Liver (tissue), 3 donors: Measurements from ENCODE around the gene USP15.

ENCODE experiments used
- JUND ChIP-seq, 2 donors: IDR thresholded peaks; 2 replicates each; pipeline ENCODE4 v1.6.1; 2016; ENCODE audit warnings: antibody characterized with exemption in 2 of 2
- REST ChIP-seq: IDR thresholded peaks from 2 replicates; pipeline ENCODE4 v1.6.1; 2016; ENCODE audit warnings: antibody characterized with exemption, mild to moderate bottlenecking
- SP1 ChIP-seq: IDR thresholded peaks from 2 replicates; pipeline ENCODE4 v1.6.1; 2018; ENCODE audit warnings: antibody characterized with exemption, mild to moderate bottlenecking
- YY1 ChIP-seq: IDR thresholded peaks from 2 replicates; pipeline ENCODE4 v1.6.1; 2016; ENCODE audit warnings: antibody characterized with exemption, mild to moderate bottlenecking
- TF ChIP-seq, protein P1 (sequence below): IDR thresholded peaks from 2 replicates; pipeline ENCODE4 v1.6.1; 2016; ENCODE audit warnings: antibody characterized with exemption
- TF ChIP-seq, protein P2 (sequence below): fragments of 150-350 bp; IDR thresholded peaks from 2 replicates; pipeline ENCODE4 v1.5.1; 2017; ENCODE audit warnings: improper control_type of control experiment, low read depth, low read length; ENCODE audit not compliant: missing input control
- donor health status: healthy.
- donor health status: healthy.

- TF ChIP-seq, protein P1, sequence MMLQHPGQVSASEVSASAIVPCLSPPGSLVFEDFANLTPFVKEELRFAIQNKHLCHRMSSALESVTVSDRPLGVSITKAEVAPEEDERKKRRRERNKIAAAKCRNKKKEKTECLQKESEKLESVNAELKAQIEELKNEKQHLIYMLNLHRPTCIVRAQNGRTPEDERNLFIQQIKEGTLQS, result no peak
- TF ChIP-seq, protein P2, sequence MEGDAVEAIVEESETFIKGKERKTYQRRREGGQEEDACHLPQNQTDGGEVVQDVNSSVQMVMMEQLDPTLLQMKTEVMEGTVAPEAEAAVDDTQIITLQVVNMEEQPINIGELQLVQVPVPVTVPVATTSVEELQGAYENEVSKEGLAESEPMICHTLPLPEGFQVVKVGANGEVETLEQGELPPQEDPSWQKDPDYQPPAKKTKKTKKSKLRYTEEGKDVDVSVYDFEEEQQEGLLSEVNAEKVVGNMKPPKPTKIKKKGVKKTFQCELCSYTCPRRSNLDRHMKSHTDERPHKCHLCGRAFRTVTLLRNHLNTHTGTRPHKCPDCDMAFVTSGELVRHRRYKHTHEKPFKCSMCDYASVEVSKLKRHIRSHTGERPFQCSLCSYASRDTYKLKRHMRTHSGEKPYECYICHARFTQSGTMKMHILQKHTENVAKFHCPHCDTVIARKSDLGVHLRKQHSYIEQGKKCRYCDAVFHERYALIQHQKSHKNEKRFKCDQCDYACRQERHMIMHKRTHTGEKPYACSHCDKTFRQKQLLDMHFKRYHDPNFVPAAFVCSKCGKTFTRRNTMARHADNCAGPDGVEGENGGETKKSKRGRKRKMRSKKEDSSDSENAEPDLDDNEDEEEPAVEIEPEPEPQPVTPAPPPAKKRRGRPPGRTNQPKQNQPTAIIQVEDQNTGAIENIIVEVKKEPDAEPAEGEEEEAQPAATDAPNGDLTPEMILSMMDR, result no peak
- TF ChIP-seq YY1, result no peak
- TF ChIP-seq JUND (IDR thresholded peaks at IDR 0.05), result no peak
- TF ChIP-seq SP1, result no peak
- no peak for TF ChIP-seq REST
These were observed 33.1 kb upstream of the USP15 start for GRCh38 chr12:62227091-62227490.
